Duodenal mucosa (tissue), 2 donors: Measurements from ENCODE around the gene CDH13.

Experiments
- H3K27ac ChIP-seq: one replicate; pipeline ENCODE4 v1.7.0; 2013; ENCODE audit warnings: low read depth, low read length
- H3K27me3 ChIP-seq, 2 donors: one replicate each; pipeline ENCODE4 v1.7.0; 2013; ENCODE audit warnings: low read length in 2 of 2, control low read depth in 1 of 2; ENCODE audit not compliant: insufficient read depth in 2 of 2, control insufficient read depth in 1 of 2
- H3K36me3 ChIP-seq, 2 donors: one replicate each; pipeline ENCODE4 v1.7.0; 2013; ENCODE audit warnings: low read length in 2 of 2, control low read depth in 1 of 2; ENCODE audit not compliant: insufficient read depth in 2 of 2, control insufficient read depth in 1 of 2
- H3K4me1 ChIP-seq, 2 donors: one replicate each; pipeline ENCODE4 v1.7.0; 2013; ENCODE audit warnings: low read length in 2 of 2, control low read depth in 1 of 2; ENCODE audit not compliant: insufficient read depth in 2 of 2, control insufficient read depth in 1 of 2
- H3K4me3 ChIP-seq, 2 donors: one replicate each; pipeline ENCODE4 v1.7.0; 2013; ENCODE audit warnings: low read length in 2 of 2, low read depth in 1 of 2
- H3K9ac ChIP-seq, 2 donors: one replicate each; pipeline ENCODE4 v1.7.0; 2013; ENCODE audit warnings: low read length in 2 of 2, low read depth in 1 of 2
- H3K9me3 ChIP-seq, 2 donors: one replicate each; pipeline ENCODE4 v1.7.0; 2013; ENCODE audit warnings: low read length in 2 of 2, control low read depth in 1 of 2; ENCODE audit not compliant: control insufficient read depth in 1 of 2

Gene CDH13

DNA sequence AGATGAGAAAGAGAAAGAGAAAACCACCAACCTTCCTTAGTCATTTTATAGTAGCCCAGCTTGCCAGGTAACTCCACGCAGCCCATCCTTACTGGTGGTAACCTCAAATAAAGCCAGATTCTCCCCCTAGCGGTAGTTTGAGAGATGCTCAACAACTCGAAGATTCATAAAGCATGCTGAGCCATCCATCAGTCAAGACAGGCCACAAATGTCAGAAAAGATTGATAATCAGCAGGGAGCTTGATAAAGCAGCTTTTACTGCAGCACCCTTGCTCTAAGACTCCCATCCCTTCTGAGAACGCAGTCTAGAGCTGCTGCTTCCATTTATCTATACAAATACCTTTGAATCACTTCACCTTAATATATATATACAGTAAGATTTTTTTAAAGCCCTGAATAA lies 729.5 kb downstream of the CDH13 start:
- no peak overlapping the region for H3K9ac ChIP-seq
- no peaks in the 10 kb centered on the region for H3K36me3 ChIP-seq
- H3K9me3 ChIP-seq = no peaks in the 10 kb centered on the region
- no peaks in the 10 kb centered on the region for H3K4me1 ChIP-seq
- H3K27me3 ChIP-seq = no peaks in the 10 kb centered on the region
- H3K4me3 ChIP-seq = no peak overlapping the region
- no peak overlapping the region for H3K27ac ChIP-seq

DNA sequence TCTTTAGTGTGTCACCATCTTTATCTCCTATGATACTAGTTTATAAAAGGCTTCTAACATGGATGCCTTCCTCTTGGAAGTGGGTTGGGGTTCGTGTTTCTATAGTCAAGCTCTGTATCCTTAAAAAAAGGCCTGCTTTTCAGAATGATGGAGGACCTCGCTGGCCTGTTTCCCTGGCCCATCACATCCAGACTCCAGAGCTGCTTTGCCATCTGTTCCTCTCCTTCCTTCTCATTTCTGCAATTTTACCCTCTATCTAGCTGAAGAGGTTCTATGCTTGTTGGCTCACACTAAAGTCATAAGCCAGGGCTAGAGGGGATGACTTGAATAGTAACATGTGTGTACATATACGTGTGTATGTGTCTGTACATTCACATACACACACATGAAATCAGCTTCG lies 730.2 kb downstream of the CDH13 start:
- Histone ChIP-seq H3K9me3 (no peaks in the 10 kb centered on the region), H3K27me3 (no peaks in the 10 kb centered on the region), H3K27ac (no peak overlapping the region), H3K4me3 (no peak overlapping the region), H3K9ac (no peak overlapping the region), H3K36me3 (no peaks in the 10 kb centered on the region), H3K4me1 (no peaks in the 10 kb centered on the region)

DNA sequence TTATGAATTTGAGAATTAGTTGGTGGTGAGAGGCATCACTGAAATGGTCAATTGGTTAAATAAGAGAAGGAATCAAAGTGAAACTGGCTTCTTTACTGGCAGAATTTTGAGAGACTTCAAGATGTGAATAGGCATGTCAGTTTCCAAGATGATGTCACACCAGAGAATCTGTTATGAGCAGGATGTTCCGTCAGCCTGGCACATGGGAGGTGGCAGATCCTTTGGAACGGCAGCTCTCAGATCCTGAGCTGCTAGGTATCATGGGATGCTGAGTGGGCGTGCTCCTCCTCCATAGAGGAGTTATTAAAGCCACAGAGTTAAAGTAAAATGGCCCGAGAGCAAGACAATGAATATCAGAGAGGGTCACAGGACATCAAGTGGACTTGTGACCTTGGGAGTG lies 736.8 kb downstream of the CDH13 start:
- Histone ChIP-seq H3K27me3 (peaks cover 0 to 4% of the 10 kb centered on the region in 2 donors), H3K9me3 (no peaks in the 10 kb centered on the region), H3K27ac (no peak overlapping the region), H3K9ac (no peak overlapping the region), H3K36me3 (no peaks in the 10 kb centered on the region), H3K4me3 (no peak overlapping the region), H3K4me1 (no peaks in the 10 kb centered on the region)

DNA sequence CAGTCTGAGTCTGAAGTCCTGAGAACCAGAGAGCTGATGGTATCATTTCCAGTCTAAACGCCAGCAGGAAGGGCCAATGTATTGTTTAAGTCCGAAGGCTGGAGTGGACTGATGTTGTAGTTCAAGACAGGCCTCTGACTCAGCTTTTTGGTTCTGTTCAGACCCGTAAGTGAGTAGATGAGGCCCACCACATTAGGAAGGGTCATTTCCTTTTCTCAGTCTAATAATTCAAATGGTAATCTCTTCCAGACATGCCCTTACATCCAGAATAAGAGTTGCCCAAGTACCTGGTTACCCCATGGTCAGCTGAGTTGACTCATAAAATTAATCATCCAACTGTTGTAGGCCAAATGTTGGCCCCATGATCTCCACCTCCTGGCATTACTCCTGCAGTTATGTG lies 738.4 kb downstream of the CDH13 start:
- Histone ChIP-seq H3K36me3 (no peaks in the 10 kb centered on the region), H3K9ac (no peak overlapping the region), H3K9me3 (no peaks in the 10 kb centered on the region), H3K27me3 (peaks cover 0 to 4% of the 10 kb centered on the region in 2 donors), H3K4me1 (no peaks in the 10 kb centered on the region), H3K27ac (no peak overlapping the region), H3K4me3 (no peak overlapping the region)

DNA sequence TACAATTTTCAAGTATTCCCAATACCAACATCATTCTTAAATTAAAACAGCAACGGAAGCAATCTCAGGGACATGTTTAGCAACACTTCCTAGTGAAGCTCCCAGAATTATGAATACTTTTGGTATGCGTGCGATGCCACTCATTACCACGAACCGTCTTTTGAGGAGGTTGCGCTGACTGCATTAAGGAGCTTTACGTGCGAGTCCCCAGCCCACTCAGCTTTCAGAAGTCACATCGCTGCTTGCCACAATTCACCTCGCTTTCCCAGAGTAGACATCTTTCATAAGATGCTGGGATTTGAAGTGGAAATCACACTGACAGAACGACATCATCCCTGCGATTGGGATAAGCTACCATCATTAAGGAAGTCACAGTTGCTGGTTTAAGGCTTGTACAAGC lies 739.5 kb downstream of the CDH13 start:
- H3K36me3 ChIP-seq = no peaks in the 10 kb centered on the region
- peaks cover 0 to 4% of the 10 kb centered on the region in 2 donors for H3K27me3 ChIP-seq
- no peak overlapping the region for H3K9ac ChIP-seq
- no peak overlapping the region for H3K27ac ChIP-seq
- no peaks in the 10 kb centered on the region for H3K9me3 ChIP-seq
- no peak overlapping the region for H3K4me3 ChIP-seq
- no peaks in the 10 kb centered on the region for H3K4me1 ChIP-seq

DNA sequence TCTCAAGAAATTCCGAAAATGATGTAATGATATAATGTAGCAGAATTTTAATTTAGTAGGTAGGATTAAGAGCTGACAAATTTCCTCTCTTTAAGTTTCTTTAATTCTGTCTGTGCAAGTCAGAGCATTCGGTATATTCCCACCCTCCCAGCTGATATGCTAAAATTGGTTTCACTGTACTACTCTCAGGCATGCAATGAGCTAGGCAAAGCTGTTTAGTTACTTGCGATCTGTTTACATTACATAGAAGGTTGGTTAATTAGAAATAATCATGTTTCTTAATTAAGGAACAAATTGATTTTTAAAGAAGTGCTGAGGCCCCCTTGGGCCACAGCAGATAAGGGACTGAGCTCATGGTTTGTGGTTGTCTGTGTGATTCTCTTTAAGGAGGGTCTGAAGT lies 748.2 kb downstream of the CDH13 start:
- Histone ChIP-seq H3K9ac (no peak overlapping the region), H3K27me3 (no peaks in the 10 kb centered on the region), H3K4me1 (no peaks in the 10 kb centered on the region), H3K27ac (no peak overlapping the region), H3K9me3 (no peaks in the 10 kb centered on the region), H3K4me3 (no peak overlapping the region), H3K36me3 (no peaks in the 10 kb centered on the region)

DNA sequence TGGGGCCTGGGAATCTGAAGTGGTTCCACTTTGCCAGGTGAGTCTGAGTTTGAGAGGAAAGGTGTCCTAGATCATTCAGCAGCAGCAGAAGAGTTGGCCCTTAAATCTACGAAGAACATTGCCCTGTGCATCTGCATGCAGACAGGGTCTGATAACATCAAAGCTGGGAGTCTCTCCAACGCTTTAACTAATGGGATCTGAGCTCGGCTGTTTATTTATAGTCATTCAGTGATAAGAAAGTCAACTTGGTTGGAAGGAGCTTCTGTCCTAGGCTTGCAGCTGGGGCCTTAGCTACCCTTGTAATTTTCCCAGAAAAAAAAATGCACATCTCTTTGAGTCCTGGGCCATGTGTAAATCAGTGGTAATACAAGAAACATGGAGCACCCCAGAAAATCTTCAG lies 763.0 kb downstream of the CDH13 start:
- Histone ChIP-seq H3K4me1 (no peaks in the 10 kb centered on the region), H3K4me3 (no peak overlapping the region), H3K9ac (no peak overlapping the region), H3K27ac (no peak overlapping the region), H3K36me3 (no peaks in the 10 kb centered on the region), H3K27me3 (no peaks in the 10 kb centered on the region), H3K9me3 (no peaks in the 10 kb centered on the region)

DNA sequence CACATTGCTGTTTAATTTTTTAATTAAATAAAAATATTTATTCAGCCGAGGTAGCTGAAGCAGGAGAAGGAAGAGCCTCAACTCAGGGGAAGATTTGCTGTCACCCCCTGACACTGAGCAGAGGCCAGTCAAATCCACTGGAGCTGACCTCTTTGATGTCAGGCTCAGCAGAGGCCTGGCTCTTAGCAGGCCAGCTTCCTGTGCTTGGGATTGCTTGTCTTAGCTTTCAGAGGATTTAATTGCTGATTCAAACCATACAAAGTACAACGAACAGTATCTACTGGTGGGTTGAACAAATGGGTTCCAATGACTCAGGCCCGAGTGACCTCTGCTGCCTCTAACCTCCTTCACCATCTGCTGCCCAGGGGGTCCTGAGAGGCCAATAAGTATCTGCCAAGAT lies 764.0 kb downstream of the CDH13 start:
- Histone ChIP-seq H3K36me3 (no peaks in the 10 kb centered on the region), H3K4me1 (no peaks in the 10 kb centered on the region), H3K27ac (no peak overlapping the region), H3K4me3 (no peak overlapping the region), H3K9me3 (no peaks in the 10 kb centered on the region), H3K9ac (no peak overlapping the region), H3K27me3 (no peaks in the 10 kb centered on the region)

DNA sequence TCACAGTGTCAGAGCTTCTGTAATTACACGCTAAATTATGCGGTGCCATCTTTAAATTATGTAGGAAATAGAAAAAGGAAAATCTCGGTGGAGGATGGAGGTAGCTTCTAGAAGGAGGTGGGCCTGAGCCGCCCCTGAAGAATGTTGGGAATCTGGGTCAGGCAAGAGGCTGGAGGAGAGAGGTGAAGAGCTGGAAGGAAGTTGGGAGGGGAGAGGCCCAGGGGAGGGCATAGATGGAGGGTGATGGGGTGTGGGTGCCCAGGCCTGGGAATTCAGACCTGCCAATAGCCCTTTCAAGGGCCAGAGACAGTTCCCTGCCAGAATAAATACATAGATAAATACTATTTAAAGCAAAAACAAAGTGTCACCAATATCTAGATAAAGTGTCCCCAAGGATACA lies 766.0 kb downstream of the CDH13 start:
- Histone ChIP-seq H3K9ac (no peak overlapping the region), H3K9me3 (no peaks in the 10 kb centered on the region), H3K27me3 (no peaks in the 10 kb centered on the region), H3K27ac (no peak overlapping the region), H3K4me3 (no peak overlapping the region), H3K36me3 (no peaks in the 10 kb centered on the region), H3K4me1 (no peaks in the 10 kb centered on the region)

DNA sequence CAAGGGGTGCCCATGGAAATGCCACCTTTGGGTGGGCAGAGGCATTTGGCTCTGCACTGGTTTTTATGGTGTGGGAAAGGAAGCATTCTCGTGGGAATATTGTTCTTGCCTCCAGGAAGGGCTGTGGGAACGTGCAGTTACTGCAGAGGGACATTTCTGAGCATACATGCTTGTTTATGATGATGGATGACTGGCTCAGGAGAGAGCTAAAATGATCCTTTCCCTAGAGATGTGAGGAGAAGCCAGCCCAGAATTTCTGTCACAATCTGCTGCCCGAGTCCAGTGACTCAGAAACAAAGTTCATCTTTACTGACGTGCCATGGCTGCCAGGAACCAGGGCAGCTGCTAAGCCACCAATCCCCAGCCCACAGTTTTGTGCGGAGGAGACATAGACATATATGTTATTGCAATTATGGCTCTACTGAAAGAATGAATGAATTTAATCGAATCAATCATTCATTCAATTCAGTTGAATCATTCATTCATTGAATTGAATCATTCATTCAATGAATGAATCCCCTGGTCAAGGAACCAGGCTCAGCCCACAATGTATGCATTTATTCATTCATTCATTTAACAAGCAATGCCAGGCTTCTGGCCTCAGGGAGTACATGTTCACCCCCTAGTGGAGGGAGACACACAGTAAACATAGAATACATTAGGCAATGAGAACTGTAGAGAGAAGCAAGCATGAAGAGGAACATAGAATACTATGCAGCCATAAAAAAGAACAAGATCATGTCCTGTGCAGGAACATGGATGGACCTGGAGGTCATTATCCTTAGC lies 766.6 kb downstream of the CDH13 start:
- H3K27me3 ChIP-seq = no peaks in the 10 kb centered on the region
- no peak overlapping the region for H3K4me3 ChIP-seq
- no peaks in the 10 kb centered on the region for H3K9me3 ChIP-seq
- no peaks in the 10 kb centered on the region for H3K36me3 ChIP-seq
- H3K4me1 ChIP-seq = no peaks in the 10 kb centered on the region
- H3K9ac ChIP-seq = no peak overlapping the region
- H3K27ac ChIP-seq = no peak overlapping the region
